HG03521 (cell line): ENCODE data around the gene ATP13A2.
"Not testable (repeated sequence)": the region's sequence is repeated elsewhere in the genome, so short reads cannot be mapped to it uniquely, and the experiment has no call there.

Experiments
- ATAC-seq: cut with Tn5 transposase; IDR thresholded peaks from one replicate; pipeline ENCODE4 v1.9.1; 2021; ENCODE audit warnings: mild to moderate bottlenecking, moderate library complexity; ENCODE audit not compliant: unreplicated experiment

ATP13A2 gene

GRCh38 chr1:16965486-16966067 is 46.2 kb downstream of the ATP13A2 start:
- ATAC-seq, result no peak

DNA sequence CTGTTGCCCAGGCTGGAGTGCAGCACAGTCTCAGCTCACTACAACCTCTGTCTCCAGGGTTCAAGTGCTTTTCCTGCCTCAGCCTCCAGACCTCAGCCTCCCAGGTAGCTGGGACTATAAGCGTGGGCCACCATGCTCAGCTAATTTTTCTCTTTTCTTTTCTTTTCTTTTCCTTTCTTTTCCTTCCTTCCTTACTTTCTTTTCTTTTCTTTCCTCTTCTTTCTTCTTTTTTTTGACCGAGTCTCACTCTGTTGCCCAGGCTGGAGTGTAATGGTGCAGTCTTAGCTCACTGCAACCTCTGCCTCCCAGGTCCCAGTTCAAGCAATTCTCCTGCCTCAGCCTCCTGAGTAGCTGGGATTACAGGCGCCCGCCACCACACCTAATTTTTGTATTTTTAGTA is 47.6 kb downstream of the ATP13A2 start:
- not testable (repeated sequence) for ATAC-seq

GRCh38 chr1:16961297-16962133 is 50.2 kb downstream of the ATP13A2 start:
- ATAC-seq, result no peak

DNA sequence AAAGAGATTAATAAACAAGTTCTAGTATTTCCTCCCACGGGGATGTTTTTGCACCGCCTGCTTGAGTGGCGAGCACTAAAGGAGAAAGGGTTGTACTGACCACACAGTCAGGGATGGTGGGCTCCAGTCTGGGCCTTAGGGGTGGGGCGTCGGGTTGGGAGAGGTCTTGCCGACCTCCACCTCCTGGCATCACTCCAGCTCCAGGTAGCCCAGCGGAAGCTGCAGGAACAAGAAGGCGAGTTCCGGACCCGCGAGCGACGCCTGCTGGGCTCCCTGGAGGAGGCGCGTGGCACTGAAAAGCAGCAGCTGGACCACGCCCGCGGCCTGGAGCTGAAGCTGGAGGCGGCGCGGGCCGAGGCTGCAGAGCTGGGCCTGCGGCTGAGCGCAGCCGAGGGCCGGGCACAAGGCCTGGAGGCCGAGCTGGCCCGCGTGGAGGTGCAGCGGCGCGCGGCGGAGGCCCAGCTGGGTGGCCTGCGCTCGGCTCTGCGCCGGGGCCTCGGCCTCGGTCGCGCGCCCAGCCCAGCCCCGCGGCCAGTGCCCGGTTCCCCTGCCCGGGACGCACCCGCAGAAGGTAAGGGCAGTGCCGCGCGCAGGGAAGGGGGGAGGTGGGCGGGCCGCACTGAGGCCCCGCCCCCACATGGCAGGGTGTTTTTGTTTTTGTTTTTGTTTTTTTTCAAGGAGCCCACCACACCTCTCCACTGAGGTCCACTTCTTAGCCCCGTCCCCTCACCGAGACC is 51.0 kb downstream of the ATP13A2 start:
- no peak for ATAC-seq

- ATAC-seq, result no peak
Measured at GRCh38 chr1:16958475-16958874, 53.3 kb downstream of the ATP13A2 start.

- ATAC-seq, result no peak
Measured at GRCh38 chr1:16957731-16958130, 54.0 kb downstream of the ATP13A2 start.

DNA sequence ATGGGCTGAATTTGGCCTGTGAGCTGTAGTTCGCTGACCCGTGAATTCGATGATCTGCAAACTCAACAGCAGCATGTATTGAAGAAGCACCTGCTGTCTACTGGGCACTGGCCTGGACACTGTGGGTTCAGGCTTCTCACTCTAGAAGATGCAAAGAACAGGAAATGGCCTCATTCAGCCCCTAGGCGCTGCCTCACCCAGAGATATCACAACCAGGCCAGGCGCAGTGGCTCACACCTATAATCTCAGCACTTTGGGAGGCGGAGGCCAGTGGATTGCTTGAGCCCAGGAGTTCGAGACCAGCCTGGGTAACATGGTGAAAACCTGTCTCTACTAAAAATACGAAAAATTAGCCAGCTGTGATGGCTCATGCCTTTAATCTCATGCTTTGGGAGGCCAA is 55.0 kb downstream of the ATP13A2 start:
- ATAC-seq, result no peak

DNA sequence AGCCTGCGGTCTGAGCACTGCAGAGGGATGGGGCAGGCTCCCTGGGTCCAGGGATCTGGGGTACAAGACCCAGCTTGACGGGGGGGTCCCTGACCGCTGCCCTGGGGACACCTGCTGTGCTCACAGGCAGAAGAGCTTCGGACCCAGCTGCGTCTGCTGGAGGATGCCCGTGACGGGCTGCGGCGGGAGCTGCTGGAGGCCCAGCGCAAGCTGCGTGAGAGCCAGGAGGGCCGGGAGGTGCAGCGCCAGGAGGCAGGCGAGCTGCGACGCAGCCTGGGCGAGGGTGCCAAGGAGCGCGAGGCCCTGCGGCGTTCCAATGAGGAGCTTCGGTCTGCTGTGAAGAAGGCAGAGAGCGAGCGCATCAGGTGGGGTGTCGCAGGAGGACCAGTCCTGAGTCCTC is 56.5 kb downstream of the ATP13A2 start:
- no peak for ATAC-seq

GRCh38 chr1:16954579-16954978 is 57.1 kb downstream of the ATP13A2 start:
- no peak for ATAC-seq

GRCh38 chr1:16952376-16952775 is 59.4 kb downstream of the ATP13A2 start:
- not testable (repeated sequence) for ATAC-seq

DNA sequence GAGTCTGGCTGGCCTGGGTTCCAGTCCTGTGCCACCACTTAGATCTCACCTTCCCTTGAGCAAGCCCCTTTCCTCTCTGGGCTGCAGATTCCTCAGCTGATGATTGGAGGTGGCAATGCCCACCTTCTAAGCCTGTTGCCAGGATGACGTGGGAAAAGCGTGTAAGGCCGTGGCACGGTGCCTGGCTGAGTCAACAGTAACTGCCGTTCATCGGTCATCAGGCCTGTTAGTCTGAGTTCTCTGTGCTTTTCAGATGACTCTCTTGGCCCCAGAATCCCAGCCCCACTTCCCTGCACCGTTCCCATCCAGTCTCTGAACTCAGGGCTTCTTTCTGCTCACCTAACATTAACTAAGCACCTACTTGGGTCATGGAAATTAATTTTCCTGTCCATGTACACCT is 62.7 kb downstream of the ATP13A2 start:
- ATAC-seq, result not testable (repeated sequence)

DNA sequence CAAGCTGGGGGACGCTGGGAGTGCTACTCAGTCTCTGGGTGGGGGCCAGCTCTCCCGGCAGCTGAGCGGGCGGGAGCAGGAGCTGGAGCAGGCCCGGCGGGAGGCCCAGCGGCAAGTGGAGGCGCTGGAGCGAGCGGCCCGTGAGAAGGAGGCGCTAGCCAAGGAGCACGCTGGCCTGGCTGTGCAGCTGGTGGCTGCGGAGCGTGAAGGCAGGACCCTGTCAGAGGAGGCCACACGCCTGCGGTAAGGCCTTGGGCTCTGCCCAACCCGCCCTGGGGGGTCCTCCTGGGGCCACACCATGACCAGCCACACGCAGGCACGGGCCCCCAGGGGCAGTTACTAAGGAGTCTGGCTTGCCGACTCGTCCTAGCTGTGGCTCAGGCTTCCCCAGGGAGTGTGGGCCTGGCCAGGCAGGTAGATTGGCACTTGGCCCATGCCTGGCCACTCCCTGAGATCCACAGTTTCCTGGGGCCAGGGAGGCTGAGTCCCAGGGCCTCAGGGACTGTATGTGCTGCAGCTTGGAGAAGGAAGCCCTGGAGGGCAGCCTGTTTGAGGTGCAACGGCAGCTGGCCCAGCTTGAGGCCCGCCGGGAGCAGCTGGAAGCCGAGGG is 63.3 kb downstream of the ATP13A2 start:
- not testable (repeated sequence) for ATAC-seq

DNA sequence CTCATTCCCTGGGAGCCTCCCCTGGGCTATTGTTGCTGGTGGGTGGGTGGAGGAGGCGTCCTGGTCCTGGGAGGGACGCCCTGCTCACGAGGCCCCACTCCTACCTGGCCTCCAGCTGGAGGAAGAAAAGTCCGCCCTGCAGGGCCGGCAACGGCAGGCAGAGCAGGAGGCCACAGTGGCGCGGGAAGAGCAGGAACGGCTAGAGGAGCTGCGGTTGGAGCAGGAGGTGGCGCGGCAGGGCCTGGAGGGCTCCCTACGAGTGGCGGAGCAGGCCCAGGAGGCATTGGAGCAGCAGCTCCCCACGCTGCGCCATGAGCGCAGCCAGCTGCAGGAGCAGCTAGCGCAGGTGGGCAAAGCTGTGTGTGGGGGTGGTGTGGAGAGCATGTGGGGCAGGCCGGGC is 65.1 kb downstream of the ATP13A2 start:
- no peak for ATAC-seq

DNA sequence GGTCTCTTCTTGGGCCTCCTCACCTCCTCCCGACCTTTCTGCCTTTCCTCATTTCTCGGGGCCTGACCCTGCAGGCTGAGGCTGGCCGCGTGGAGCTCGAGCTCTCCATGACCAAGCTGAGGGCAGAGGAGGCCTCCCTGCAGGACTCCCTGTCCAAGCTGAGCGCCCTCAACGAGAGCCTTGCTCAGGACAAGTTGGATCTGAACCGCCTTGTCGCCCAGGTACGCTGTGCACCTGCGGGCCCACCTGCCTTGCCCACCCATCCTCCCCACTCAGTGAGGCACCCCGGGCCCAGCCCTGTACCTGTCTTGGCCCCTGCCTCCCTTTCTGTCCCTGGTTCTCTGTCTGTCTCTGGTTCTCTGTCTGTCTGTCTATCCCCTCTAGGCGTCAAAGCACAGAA is 65.5 kb downstream of the ATP13A2 start:
- ATAC-seq, result not testable (repeated sequence)

DNA sequence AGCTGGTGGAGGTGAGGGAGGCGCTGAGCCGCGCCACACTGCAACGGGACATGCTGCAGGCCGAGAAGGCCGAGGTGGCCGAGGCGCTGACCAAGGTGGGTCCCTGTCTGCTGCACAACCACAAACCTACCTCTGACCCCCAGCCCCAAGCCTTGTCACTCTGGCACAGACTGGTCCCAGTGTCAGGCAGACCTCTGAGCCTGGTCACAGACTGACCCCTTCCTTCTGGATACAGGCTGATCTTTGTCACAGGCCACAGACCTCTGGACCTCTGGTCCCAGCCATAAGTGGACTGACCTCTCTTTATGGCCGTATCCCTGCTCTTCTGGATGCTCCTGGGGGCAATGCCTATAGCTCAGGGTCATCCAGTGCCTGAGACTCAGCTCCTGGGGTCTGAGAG is 66.2 kb downstream of the ATP13A2 start:
- not testable (repeated sequence) for ATAC-seq

GRCh38 chr1:16944038-16944437 is 67.7 kb downstream of the ATP13A2 start:
- no peak for ATAC-seq

DNA sequence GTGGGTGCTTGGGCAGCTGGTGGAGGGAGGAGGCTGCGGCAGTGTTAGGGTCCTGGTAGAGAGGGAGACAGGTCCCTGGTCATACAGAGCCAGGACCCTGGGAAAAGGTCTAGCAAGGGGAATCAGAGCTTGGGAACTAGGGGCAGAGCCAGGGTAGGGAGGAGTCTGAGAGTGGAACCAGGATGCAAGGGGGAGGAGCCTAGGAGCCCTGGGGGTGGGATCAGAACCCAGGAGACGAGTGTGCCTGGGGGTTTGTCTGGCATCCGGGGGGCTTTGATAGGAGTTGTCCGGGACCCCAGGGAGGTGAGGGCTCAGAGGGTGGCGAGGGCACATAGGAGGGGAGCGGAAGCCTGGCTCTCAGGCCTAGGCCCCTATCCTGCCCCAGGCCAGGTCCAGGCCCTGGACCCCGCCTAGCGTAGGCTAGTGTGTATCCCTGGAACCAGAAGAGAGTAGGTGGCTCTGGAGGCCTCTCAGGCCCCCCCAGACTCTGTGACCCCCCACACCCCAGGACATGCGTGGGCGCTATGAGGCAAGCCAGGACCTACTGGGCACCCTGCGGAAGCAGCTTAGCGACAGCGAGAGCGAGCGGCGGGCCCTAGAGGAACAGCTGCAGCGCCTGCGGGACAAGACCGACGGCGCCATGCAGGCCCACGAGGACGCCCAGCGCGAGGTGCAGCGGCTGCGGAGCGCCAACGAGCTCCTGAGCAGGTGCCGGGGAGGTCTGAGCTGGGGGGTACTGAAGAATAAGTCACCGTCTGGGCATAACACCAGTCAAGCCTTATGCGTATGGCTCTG is 72.1 kb downstream of the ATP13A2 start:
- not testable (repeated sequence) for ATAC-seq

DNA sequence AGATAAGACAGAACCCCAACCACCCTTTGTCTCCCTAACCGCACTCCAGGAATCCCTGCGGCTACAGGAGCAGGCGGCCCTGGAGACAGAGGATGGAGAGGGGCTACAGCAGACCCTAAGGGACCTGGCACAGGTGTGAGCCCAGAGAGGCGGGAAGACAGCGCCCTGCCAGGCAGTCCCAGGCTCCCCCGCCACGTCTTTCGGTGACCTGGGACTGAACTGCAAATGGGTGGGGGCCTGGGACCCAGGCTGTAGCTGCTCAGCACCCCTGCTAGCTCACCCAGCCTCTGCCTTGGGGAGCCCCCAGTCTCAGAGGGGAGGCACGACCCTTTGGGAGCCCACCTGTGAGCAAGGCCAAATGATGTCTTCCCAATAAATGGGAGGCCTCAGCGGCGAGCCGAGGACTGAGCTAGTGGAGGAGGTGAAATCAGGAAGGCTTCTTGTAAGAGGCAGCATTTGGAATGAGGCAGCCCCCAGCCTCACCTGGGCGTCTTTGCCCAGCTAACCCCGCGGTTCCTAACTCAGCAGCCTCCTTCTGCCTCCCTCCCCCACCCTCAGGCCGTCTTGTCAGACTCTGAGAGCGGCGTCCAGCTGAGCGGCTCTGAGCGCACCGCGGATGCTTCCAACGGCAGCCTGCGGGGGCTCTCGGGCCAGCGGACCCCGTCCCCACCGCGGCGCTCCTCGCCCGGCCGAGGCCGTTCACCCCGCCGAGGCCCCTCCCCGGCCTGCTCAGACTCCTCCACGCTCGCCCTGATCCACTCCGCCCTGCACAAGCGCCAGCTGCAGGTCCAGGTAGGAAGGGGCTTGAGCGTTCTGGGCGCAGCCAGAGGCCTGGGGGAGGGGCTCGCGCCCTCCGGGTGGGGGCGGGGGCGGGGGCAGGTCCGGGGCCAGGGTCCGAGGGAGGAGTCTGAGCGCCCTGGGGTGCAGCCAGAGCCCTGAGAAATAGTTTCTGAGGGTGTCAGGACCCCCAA is 73.1 kb downstream of the ATP13A2 start:
- no peak for ATAC-seq

DNA sequence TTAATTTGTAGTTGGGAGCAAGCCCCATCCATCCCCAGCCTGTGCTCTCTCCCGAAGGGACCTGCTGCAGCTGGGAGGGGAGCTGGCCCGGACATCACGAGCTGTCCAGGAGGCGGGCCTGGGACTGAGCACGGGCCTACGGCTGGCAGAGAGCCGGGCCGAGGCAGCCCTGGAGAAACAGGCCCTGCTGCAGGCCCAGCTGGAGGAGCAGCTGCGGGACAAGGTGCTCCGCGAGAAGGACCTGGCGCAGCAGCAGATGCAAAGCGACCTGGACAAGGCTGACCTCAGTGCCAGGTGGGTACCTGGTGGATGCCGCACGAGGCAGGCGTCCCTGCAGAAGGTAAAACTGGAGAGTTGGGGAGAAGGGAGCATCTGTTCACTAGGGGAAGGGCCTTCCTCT is 75.1 kb downstream of the ATP13A2 start:
- not testable (repeated sequence) for ATAC-seq
